Stimulated activated CD8-positive, alpha-beta memory T cell treated with anti-CD3 and anti-CD28 coated beads, Interleukin-4, amount 100 ng/mL, for 1 hour (primary cell): ENCODE measurements around the gene SLC45A1.

Experiments
- DNase-seq, 2 donors: peaks; one replicate each; pipeline ENCODE4 v3.0.0-alpha.2; 2020; ENCODE audit warnings: low read depth in 2 of 2, low spot score in 1 of 2

Gene SLC45A1

GRCh38 chr1:8352471-8352845 is 34.5 kb downstream of the SLC45A1 start:
- no peak for DNase-seq

GRCh38 chr1:8352886-8353785 is 35.2 kb downstream of the SLC45A1 start:
- DNase-seq: no peak

DNA sequence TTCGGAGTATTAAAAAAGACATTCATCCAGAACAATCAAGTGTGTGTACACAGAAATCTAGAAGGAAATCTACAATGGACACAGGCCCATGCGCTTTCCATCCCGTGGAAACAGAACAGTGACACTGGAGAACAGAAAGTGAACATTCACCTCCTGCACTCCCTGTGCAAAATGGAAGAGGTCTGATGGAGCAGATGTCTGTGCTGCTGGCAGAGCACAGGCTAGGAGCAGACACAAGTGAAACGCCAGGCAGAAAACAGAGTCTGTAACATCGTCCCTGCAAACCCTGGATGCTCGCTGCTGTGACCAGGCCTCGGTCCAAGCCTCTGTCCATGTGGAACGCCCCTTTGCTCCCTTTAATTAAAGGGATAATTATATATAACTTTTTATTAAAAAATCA is 36.1 kb downstream of the SLC45A1 start:
- no peak for DNase-seq

GRCh38 chr1:8355439-8356255 is 37.7 kb downstream of the SLC45A1 start:
- no peak for DNase-seq

GRCh38 chr1:8356256-8357209 is 38.6 kb downstream of the SLC45A1 start:
- no peak for DNase-seq

DNA sequence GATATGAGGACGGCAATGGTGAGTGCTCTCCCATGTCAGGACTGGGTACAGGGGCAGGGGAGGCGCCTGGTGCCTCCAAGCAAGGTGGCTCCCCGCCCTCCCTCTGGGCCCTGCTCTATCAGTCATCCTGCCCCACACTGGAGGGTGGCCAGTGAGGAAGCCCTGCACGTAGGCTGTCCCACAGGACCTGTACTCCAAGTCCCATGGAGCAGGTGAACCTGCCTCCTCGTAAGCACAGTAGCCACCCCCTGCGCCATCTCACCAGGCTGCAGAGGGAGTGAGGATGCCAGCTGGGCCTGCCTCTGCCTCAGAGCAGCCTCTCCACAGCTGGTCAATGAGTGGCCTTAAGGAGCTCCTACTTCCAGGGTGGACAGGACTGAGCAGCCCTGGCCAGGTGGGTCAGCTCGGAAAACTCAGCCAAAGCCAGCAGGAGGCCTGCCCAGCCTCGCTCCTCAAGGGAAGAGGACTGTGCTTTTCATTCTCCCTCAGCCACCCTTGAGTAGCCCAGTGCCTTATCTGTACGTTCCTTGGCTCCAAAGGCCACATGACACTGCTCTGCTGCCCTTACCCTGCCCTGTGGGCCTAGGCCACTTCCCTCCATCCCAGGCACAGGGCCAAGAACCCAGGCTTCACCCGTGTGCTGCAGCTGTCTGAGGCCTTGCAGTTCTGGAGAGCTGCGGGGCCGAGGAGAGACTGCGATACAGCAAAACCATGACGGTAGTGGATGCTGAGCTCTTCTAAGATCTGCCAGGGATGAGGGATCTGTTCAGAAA is 39.6 kb downstream of the SLC45A1 start:
- DNase-seq: no peak

GRCh38 chr1:8358241-8358896 is 40.5 kb downstream of the SLC45A1 start:
- DNase-seq: no peak

DNA sequence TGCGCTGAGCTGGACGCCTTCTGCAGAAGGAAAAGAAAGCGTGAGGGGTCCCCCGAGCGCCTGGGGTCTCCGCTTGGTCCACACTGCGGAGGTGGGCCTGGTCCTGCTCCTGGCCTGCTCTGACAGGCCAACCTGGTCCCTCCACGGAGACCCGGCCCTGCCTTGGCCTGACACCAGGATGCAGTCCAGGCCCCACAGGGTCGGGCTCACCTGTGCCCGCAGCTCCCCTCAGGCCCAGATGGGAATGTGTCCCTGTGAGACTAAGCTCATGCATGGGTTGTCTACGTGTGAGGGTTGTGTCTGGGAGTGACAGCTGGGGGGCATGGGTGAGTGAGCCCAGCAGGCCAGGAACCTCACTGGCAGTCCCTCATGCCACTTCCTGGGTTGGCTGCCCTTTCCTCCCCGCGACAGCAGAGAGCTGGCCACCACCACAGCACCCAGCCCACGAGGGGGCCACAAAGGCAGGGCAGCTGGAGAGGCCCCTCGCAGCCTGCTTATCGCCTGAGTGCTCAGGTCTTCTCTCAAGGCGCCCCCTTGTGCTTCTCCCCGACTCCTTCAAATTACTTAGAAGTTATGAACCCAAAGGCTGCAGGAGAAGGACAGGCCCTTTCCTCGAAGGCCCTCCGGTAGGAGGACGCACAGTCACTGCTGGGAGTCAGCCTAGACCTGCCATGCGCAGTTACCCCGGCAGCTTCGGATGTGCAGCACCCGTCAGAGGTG is 41.1 kb downstream of the SLC45A1 start:
- DNase-seq: no peak

GRCh38 chr1:8359617-8360481 is 41.9 kb downstream of the SLC45A1 start:
- no peak for DNase-seq

GRCh38 chr1:8360493-8361197 is 42.7 kb downstream of the SLC45A1 start:
- no peak for DNase-seq

DNA sequence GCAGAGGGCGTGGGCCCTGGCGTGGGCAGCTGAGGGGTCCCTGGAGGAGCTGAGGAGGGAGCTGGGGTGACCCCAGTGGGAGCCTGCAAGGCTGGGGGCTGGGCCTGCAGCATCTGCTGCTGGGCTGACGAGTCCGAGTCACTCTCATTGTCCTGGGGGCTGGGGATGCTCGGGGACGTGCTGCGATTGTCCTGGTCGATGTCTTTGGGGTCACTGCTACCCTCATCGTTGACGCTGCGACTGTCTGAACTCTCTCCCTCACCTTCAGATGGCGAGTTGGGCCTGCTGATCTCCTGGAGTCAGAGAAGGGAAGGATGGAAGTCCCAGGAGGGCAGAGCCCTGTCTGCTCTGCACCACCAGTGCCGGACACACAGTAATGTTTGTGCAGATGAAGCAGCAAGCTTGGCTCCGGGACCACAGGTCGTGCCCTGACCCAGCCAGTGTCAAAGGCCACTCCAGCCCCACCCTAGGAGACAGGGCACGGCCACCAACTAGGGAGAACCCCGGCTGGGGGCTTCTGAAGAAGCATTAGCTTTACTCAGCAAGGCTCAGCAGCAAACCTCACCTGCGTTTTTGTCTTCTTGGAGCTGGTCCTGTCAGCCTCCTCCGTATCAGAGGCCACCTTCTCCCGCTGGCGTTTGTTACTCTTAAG is 43.4 kb downstream of the SLC45A1 start:
- no peak for DNase-seq

DNA sequence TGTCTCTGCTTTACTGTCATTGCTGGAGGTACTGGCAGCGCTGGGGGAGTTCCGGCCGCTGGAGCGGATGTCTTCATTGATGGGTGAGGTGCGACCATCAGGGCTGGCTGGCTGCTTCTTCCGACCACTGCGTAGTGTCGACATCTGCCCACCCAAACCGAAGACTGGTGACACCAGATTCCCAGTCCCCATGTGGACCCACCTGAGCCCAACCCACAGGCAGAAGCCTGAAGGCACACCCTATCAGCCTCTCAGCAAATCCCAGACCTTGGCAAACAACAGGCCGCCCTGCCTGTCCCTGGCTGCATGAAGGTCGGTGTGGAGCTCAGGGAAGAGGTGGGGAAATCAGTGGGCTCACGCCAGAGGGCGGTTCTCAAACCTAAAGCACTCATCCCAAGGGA is 44.8 kb downstream of the SLC45A1 start:
- DNase-seq: no peak

DNA sequence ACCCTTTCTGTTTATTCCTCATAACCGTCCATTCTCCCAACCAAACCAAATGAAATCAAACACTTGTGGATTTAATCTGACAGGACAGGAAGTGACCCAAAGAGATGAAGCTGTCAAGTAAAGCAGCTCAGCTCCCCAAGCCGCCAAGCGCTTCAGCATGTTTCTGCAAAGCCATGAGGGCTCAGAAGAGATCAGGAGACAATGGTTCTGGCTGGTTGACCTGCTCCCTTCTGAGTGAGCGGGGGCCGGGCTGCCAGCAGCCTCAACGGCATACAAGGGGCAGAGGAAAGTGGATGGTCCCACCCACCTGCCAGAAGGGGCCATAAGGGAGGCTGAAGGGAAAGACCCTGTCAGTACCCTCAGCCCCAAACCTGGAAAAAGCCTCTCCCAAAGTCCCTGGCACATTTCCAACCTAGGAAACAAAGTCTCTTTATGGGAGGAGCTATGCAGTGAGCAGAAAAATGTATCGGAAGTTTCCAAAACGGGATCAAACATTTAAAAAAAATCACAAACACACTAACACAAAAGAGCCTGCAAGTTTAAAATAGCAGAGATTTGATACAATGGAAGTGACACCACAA is 45.4 kb downstream of the SLC45A1 start:
- no peak for DNase-seq

DNA sequence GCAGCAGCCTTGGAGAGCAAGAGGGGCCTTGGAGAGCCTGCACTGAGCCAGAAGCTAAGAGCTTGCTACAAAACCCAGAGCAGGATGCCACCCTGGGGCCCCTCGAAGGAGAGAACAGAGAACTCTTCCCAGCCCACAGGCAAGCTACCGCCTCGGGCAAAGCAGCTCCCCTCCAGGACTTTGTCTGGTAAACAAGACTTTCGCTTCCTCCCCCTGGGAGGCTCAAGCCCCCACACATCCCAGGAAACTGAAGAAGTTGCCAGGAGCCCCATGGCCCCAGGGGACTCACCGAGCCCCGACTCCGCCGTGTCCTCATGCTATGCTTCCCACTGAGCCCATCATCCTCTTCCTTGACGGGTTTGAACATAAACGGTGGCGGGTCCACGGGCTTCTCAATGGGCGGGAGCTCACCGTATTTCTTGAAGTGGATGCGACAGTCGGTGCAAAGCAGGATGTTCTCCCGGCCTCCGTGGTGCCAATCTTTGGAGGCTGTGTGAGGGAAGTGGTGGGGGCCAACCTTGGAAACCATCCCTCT is 45.9 kb downstream of the SLC45A1 start:
- DNase-seq: no peak

GRCh38 chr1:8364528-8365442 is 46.9 kb downstream of the SLC45A1 start:
- no peak for DNase-seq
